ENCODE data around the gene HS6ST2.

HS6ST2 gene

DNA sequence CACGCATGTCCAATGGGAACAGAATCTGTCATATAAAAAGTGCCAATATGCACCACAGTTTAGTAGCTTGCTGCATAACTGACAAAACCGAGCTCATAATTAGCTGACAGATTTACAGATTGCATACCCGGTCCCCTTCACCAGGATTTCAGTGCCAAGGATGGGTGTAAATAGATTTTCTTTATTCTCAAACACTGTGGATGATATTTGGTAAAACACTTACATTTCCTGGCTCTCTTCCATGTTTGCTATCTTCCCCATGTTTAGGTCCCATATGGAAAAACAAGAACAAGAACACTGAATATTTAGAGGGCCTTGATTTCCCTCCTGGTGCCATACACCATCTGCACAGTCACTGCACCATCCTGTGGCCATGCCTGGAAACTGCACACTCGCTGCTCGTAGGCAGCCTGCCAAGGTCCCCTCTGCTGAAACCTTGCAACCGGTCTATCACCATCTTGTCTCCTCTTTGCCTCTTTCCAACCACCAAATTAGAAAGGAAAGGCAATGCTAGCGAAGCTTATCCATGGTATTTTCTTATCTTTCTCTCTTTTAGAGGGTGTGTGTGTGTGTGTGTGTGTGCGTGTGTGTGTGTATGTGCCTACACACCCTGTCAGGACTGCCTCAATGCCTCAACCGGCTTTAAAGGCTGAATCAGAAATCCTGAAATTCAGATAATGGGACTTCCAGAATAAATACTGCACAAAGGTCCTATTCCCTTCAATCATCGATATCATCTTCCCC lies 345.4 kb downstream of the HS6ST2 start:
- DNase-seq: peak; percentile 12 to 40

- DNase-seq: no peak
These were observed 347.9 kb downstream of the HS6ST2 start for GRCh38 chrX:132610536-132610935.

DNA sequence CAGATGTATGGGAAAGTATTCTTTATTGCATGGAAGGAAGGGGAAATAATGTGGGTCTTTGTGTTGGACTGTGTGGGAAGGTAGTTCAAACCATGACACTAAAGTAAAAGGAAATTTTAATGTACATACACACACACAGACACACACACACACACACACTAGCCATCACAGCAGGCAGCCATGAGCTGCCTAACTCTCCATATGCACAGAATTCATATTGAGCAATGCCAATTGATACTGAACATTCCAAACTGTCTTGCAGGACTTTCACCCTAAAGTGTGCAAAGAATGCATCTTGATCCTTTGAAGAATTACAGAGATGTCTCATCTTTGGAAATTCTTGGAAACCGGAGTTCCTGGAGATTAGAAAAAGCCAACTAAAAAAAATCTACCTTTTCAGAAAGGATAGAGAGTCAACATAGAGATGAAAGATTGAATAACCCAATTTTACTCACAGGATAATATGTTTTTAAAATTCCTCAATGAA lies 349.0 kb downstream of the HS6ST2 start:
- DNase-seq: no peak

DNA sequence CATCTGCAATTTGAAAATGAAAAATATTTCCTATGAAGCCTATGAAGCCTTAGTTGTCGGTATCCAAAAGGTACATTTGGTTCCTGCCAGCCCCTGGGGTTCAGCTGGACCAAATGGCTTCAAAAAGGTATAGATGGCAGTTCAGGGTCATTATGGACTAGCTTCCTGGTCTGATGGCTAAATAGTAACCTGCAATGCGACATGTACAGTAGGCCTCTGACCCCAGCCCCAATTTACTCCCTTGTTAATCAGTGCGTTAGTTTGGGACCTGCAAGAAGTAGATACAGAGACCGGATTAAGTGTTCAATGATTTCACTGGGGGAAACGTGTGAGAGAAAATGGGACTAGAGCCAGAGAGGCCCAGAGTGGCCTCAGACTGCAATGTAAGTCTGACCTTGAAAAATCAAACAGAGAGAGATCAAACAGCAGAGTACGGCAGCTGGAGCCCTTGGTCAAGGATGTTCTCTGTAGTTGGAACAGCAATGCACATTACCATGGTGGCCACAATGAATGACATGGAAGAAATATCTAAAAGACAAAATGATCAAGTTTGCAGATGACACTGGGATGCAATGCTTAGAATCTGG lies 354.6 kb downstream of the HS6ST2 start:
- DNase-seq: no peak

DNA sequence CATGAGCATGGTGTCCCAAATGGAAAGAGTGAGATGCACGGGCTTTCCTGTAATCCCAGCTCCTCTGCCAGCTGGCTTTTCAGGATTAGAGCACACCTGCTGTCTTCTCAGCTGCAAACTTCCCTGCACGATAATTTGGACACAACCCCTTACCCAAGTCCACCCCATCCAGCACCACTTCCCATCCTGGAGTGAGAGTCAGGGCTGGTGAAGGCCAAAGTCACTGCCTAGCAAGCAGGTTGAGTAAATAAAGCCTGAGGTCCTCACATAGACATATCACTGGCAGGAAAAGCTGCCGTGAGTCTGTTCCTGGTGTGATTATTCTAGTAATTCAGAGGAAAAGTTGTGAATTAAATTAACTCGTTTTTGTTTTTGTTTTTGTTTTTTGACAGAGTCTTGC lies 355.7 kb downstream of the HS6ST2 start:
- no peak for DNase-seq

GRCh38 chrX:132594999-132595398 lies 363.4 kb downstream of the HS6ST2 start:
- DNase-seq: no peak

DNA sequence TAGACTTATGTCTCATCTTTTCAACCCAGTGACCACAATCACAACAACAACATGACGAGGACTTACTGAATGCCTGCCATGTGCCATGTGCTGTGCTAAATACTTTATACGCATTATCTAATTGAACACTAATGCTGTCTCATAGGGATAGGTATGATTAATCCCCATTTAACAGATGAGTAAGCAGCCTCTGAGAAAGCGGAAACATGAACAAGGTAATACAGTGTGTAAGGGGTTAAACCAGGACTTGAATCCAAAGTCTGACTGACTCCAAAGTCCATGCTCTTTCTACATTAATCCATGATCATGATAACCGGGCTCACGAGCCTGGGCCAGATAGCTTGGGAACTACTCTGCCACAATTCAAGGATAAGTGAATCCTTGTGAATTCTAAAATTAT lies 364.3 kb downstream of the HS6ST2 start:
- no peak for DNase-seq

DNA sequence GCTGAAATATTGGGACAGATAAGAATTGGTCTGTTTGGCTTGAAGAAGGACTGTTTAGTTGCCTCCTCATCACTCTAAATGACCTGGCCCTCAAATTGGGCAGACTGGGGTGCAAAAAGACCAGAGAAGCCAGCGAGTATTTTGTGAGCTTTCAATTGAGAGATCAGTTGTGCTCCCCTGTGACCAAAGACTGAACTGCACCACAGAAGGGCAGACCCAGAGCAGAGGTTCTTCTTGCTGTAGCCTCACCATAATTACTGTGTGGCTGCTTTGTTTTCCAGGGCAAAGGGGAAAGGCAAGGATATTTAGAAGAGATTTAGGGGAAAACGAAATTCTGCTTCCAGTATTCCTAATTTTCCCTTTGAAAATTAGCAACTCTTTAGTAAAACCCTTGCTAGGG lies 365.5 kb downstream of the HS6ST2 start:
- DNase-seq: no peak

DNA sequence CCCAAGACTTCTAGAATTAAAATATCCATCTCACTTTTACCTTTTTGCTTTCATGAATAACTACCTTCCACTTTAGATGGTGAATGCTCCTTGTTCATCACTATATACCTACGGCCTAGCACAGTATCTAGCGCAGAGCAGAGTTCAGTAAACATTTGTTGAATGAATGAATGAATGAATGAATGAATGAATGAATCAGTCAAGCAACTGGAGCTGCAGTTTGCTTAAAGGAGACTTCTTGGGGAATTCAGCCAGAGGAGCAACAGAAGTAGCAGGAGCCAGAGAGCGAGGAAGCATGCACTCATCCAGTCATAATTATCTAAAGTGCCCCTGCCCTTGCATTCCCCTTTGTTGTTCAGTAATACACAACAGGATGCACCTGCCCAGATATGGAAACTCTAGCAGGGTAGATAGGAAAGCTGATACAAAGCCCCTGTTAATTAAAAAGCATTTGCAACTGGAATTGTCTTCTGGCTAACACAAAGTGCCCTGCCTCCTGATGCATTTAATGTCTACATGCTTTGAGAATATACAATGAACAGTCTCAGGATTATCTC lies 366.6 kb downstream of the HS6ST2 start:
- DNase-seq: no peak

- DNase-seq: no peak
These were observed 367.9 kb downstream of the HS6ST2 start for GRCh38 chrX:132590350-132591026.

GRCh38 chrX:132584936-132585335 lies 373.5 kb downstream of the HS6ST2 start:
- DNase-seq: no peak

DNA sequence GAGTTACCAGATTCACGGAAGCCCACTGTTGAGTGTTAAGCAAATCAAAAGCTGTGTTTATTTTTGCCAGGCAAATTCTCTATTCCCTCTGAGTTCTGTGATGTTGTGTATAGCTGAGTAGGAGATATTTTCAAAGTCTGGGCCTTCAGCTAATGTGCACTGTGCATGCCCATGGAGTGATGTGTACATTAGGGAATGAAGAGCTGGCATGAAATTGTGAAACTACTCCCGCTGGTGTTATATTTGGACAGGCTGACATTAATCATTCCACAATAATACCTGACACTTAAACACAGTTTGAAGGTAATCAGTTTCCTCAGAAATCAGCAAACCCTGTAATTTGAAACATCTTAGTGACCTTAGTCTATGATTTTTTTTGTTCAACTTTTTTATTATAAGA lies 381.5 kb downstream of the HS6ST2 start:
- DNase-seq: no peak
